AG10803 (cell line): ENCODE data around the gene SERPINA1.

ENCODE experiments used
- DNase-seq: peaks from one replicate; pipeline ENCODE4 v3.0.0; 2010; ENCODE audit warnings: low read depth
- H3K4me3 ChIP-seq: 2 replicates; pipeline ENCODE4 v1.5.1; 2011; ENCODE audit warnings: mild to moderate bottlenecking, low read length, control low read depth
- CTCF ChIP-seq: conservative IDR thresholded peaks from 2 replicates; pipeline ENCODE4 v1.5.1; 2011; ENCODE audit warnings: mild to moderate bottlenecking, low read length, control low read depth, inconsistent platforms

The SERPINA1 gene

GRCh38 chr14:94392510-94392935, 4.1 kb upstream of the SERPINA1 start:
- no peak for TF ChIP-seq CTCF
- H3K4me3 ChIP-seq, result no peak overlapping the region
- DNase-seq, result peak; percentile 84

- H3K4me3 ChIP-seq, result no peak overlapping the region
- TF ChIP-seq CTCF, result no peak
- DNase-seq, result no peak
Measured at GRCh38 chr14:94391281-94391975, 3.0 kb upstream of the SERPINA1 start.

GRCh38 chr14:94390372-94391086, 2.1 kb upstream of the SERPINA1 start:
- TF ChIP-seq CTCF, result no peak
- H3K4me3 ChIP-seq, result no peak overlapping the region
- DNase-seq, result no peak

GRCh38 chr14:94389731-94390371, 1.4 kb upstream of the SERPINA1 start:
- TF ChIP-seq CTCF, result no peak
- DNase-seq, result no peak
- H3K4me3 ChIP-seq, result no peak overlapping the region

- TF ChIP-seq CTCF, result no peak
- no peak for DNase-seq
- H3K4me3 ChIP-seq, result no peak overlapping the region
Measured at GRCh38 chr14:94389104-94389469, 685 bp upstream of the SERPINA1 start.

- TF ChIP-seq CTCF, result no peak
- no peak for DNase-seq
- no peak overlapping the region for H3K4me3 ChIP-seq
Measured at GRCh38 chr14:94388027-94388383, 397 bp downstream of the SERPINA1 start.
